Mesenchymal stem cell (in vitro differentiated cells and primary cell): Measurements from ENCODE around the gene MAST2.
A peak's percentile ranks its signal among the peaks of the same experiment; 100 is the strongest.

Source experiments
- DNase-seq: peaks from one replicate; pipeline ENCODE4 v3.0.0-alpha.2; 2013
- H2AFZ ChIP-seq: one replicate; pipeline ENCODE4 v1.6.1; 2013; ENCODE audit warnings: low read depth, mild to moderate bottlenecking, control low read depth, inconsistent platforms, low read length, moderate library complexity
- H2AK5ac ChIP-seq: 2 replicates; pipeline ENCODE4 v1.6.1; 2013; ENCODE audit warnings: low read length, moderate library complexity, mild to moderate bottlenecking, inconsistent platforms; ENCODE audit not compliant: severe bottlenecking
- H2BK120ac ChIP-seq: one replicate; pipeline ENCODE4 v1.6.1; 2013; ENCODE audit warnings: low read depth, mild to moderate bottlenecking, inconsistent platforms, low read length, moderate library complexity
- H2BK12ac ChIP-seq, 2 experiments: one replicate each; pipeline ENCODE4 v1.6.1; 2013; ENCODE audit warnings: inconsistent platforms in 2 of 2, low read length in 2 of 2, mild to moderate bottlenecking in 2 of 2, moderate library complexity in 2 of 2, control low read depth in 1 of 2
- H2BK15ac ChIP-seq: one replicate; pipeline ENCODE4 v1.6.1; 2013; ENCODE audit warnings: mild to moderate bottlenecking, low read depth, inconsistent platforms; ENCODE audit not compliant: poor library complexity, severe bottlenecking
- H2BK5ac ChIP-seq: 2 replicates; pipeline ENCODE4 v1.6.1; 2013; ENCODE audit warnings: low read depth, mild to moderate bottlenecking, low read length, control low read depth, inconsistent platforms; ENCODE audit not compliant: poor library complexity, severe bottlenecking
- H3K14ac ChIP-seq, 2 experiments: one replicate each; pipeline ENCODE4 v1.6.1; 2013; ENCODE audit warnings: inconsistent platforms in 2 of 2, low read length in 2 of 2, control low read depth in 1 of 2, mild to moderate bottlenecking in 1 of 2, moderate library complexity in 1 of 2
- H3K18ac ChIP-seq, 2 experiments: one replicate each; pipeline ENCODE4 v1.6.1; 2013; ENCODE audit warnings: inconsistent platforms in 2 of 2, low read length in 2 of 2, control low read depth in 1 of 2, low read depth in 1 of 2, mild to moderate bottlenecking in 1 of 2
- H3K23ac ChIP-seq, 2 experiments: one replicate each; pipeline ENCODE4 v1.6.1; 2013; ENCODE audit warnings: inconsistent platforms in 2 of 2, low read length in 2 of 2, mild to moderate bottlenecking in 2 of 2, moderate library complexity in 2 of 2, control low read depth in 1 of 2
- H3K27ac ChIP-seq: 2 replicates; pipeline ENCODE4 v1.5.1; 2013; ENCODE audit warnings: mild to moderate bottlenecking, moderate library complexity, low read length, control low read depth, inconsistent platforms; ENCODE audit not compliant: poor library complexity, severe bottlenecking
- H3K27me3 ChIP-seq, 2 experiments: 2 replicates each; pipeline versions ENCODE4 v1.6.1 to v1.7.0; 2013; ENCODE audit warnings: low read length in 2 of 2, mild to moderate bottlenecking in 2 of 2, moderate library complexity in 2 of 2, control low read depth in 1 of 2, inconsistent platforms in 1 of 2; ENCODE audit not compliant: control insufficient read depth in 1 of 2, insufficient read depth in 1 of 2
- H3K36me3 ChIP-seq, 2 experiments: 2 replicates each; pipeline versions ENCODE4 v1.6.1 to v1.7.0; 2013; ENCODE audit warnings: low read length in 2 of 2, control low read depth in 1 of 2, inconsistent platforms in 1 of 2, low read depth in 1 of 2, mild to moderate bottlenecking in 1 of 2; ENCODE audit not compliant: insufficient read depth in 2 of 2, control insufficient read depth in 1 of 2
- H3K4ac ChIP-seq, 2 experiments: one replicate each; pipeline ENCODE4 v1.6.1; 2013; ENCODE audit warnings: inconsistent platforms in 2 of 2, low read length in 2 of 2, mild to moderate bottlenecking in 2 of 2, moderate library complexity in 2 of 2, control low read depth in 1 of 2, low read depth in 1 of 2
- H3K4me1 ChIP-seq: 2 replicates; pipeline ENCODE4 v1.6.1; 2013; ENCODE audit warnings: low read depth, low read length, control low read depth; ENCODE audit not compliant: control insufficient read depth, insufficient read depth
- H3K4me2 ChIP-seq: 2 replicates; pipeline ENCODE4 v1.6.1; 2013; ENCODE audit warnings: low read length, mild to moderate bottlenecking, inconsistent platforms; ENCODE audit not compliant: poor library complexity, severe bottlenecking
- H3K4me3 ChIP-seq, 2 experiments: 2 replicates each; pipeline versions ENCODE4 v1.5.1 to v1.7.0; 2013; ENCODE audit warnings: low read length in 2 of 2, mild to moderate bottlenecking in 2 of 2, control low read depth in 1 of 2, low read depth in 1 of 2; ENCODE audit not compliant: insufficient read depth in 1 of 2
- H3K79me1 ChIP-seq: replicated peaks from 2 replicates; pipeline ENCODE4 v1.6.1; 2013; ENCODE audit warnings: mild to moderate bottlenecking, control low read depth, low read length, inconsistent platforms; ENCODE audit not compliant: poor library complexity, severe bottlenecking
- H3K9ac ChIP-seq: 2 replicates; pipeline ENCODE4 v1.7.0; 2013; ENCODE audit warnings: mild to moderate bottlenecking, low read length, moderate library complexity
- H3K9me3 ChIP-seq: 2 replicates; pipeline ENCODE4 v1.7.0; 2013; ENCODE audit warnings: mild to moderate bottlenecking, low read length; ENCODE audit not compliant: control insufficient read depth
- H4K8ac ChIP-seq: one replicate; pipeline ENCODE4 v1.6.1; 2013; ENCODE audit warnings: inconsistent platforms, mild to moderate bottlenecking, low read length, moderate library complexity
- H4K91ac ChIP-seq: one replicate; pipeline ENCODE4 v1.6.1; 2013; ENCODE audit warnings: mild to moderate bottlenecking, low read length, inconsistent platforms
- WGBS: methylation state at CpG from one replicate; pipeline ENCODE4 v1.1.7; 2013; ENCODE audit warnings: mixed read lengths; 5-methylcytosine and 5-hydroxymethylcytosine counted together

Gene MAST2

GRCh38 chr1:46041974-46042373, 238.6 kb downstream of the MAST2 start:
- Histone ChIP-seq H3K18ac (no peak overlapping the region), H2BK12ac (no peak overlapping the region), H2BK15ac (no peak overlapping the region), H3K79me1 (peaks cover 8% of the 10 kb centered on the region), H3K36me3 (peaks cover 4 to 27% of the 10 kb centered on the region in 2 experiments), H3K14ac (no peak overlapping the region), H2AFZ (no peak overlapping the region), H3K23ac (peak overlapping the region in 1 of 2 experiments; percentile 9), H3K4ac (no peak overlapping the region), H4K91ac (no peak overlapping the region), H3K4me2 (no peak overlapping the region), H3K9ac (no peak overlapping the region), H2BK5ac (no peak overlapping the region), H4K8ac (no peak overlapping the region), H3K27ac (no peak overlapping the region), H2BK120ac (no peak overlapping the region), H3K4me3 (no peak overlapping the region), H3K9me3 (no peaks in the 10 kb centered on the region), H3K4me1 (peaks cover 8% of the 10 kb centered on the region), H2AK5ac (no peak overlapping the region), H3K27me3 (no peaks in the 10 kb centered on the region)
- no peak for DNase-seq

GRCh38 chr1:46043458-46044017, 240.1 kb downstream of the MAST2 start:
- Histone ChIP-seq H3K4ac (no peak overlapping the region), H2BK12ac (no peak overlapping the region), H2BK15ac (no peak overlapping the region), H3K9me3 (no peaks in the 10 kb centered on the region), H2BK120ac (no peak overlapping the region), H2AK5ac (no peak overlapping the region), H2BK5ac (no peak overlapping the region), H2AFZ (no peak overlapping the region), H3K4me1 (peaks cover 5% of the 10 kb centered on the region), H3K9ac (no peak overlapping the region), H3K27me3 (no peaks in the 10 kb centered on the region), H3K23ac (no peak overlapping the region), H3K14ac (no peak overlapping the region), H4K8ac (no peak overlapping the region), H3K4me2 (no peak overlapping the region), H3K4me3 (no peak overlapping the region), H3K36me3 (peaks cover 4 to 27% of the 10 kb centered on the region in 2 experiments), H3K18ac (no peak overlapping the region), H4K91ac (no peak overlapping the region), H3K79me1 (peaks cover 8% of the 10 kb centered on the region), H3K27ac (no peak overlapping the region)
- 91% methylated on average over 11 of the region's 11 CpGs for WGBS
- DNase-seq, result no peak

DNA sequence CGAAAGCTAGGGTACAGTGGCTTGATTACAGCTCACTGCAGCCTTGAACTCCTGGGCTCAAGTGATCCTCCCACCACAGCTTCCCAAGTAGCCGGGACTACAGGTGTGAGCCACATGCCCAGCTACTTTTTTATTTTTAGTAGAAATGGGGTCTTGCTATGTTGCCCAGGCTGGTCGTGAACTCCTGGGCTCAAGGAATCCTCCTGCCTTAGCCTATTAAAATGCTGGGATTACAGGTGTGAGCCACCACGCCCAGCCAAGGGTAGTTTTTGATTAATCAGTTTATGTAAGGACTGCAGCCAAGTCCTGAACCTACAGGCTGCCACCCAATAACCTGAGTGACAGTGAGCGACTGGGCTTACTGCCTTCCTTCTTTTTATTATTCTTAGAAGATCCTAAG, 240.7 kb downstream of the MAST2 start:
- no peaks in the 10 kb centered on the region for H3K9me3 ChIP-seq
- no peak overlapping the region for H2BK120ac ChIP-seq
- no peak overlapping the region for H4K8ac ChIP-seq
- no peak overlapping the region for H2BK15ac ChIP-seq
- no peak overlapping the region for H3K4me3 ChIP-seq
- WGBS, result 96% methylated on average over 4 of the region's 5 CpGs
- no peak overlapping the region for H2AK5ac ChIP-seq
- H3K9ac ChIP-seq, result no peak overlapping the region
- no peak overlapping the region for H3K18ac ChIP-seq
- H3K4me2 ChIP-seq, result no peak overlapping the region
- no peak overlapping the region for H3K27ac ChIP-seq
- H2BK5ac ChIP-seq, result no peak overlapping the region
- peaks cover 5% of the 10 kb centered on the region for H3K4me1 ChIP-seq
- no peak overlapping the region for H3K4ac ChIP-seq
- DNase-seq, result no peak
- no peaks in the 10 kb centered on the region for H3K27me3 ChIP-seq
- H3K23ac ChIP-seq, result no peak overlapping the region
- no peak overlapping the region for H4K91ac ChIP-seq
- no peak overlapping the region for H2AFZ ChIP-seq
- H3K36me3 ChIP-seq, result peaks cover 4 to 27% of the 10 kb centered on the region in 2 experiments
- no peak overlapping the region for H3K14ac ChIP-seq
- H3K79me1 ChIP-seq, result peaks cover 8% of the 10 kb centered on the region
- H2BK12ac ChIP-seq, result no peak overlapping the region

DNA sequence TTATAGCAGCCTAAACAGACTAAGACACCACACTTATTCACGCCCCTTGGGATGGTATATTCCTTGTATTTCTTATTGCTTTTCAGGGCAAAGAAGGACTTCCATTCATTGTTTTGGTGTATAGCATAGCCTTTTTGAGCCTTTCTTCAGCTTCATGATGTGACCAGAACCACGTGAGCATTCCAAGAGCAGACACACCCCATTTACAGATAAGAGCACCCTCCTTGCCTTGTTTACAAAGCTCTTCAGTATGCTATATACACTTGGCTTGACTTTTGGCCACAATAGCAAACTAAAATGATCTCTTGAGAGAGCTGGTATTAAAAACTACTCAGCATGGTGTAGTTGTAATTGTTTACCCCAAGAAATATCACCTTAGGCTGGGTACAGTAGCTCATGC, 250.3 kb downstream of the MAST2 start:
- no peaks in the 10 kb centered on the region for H3K9me3 ChIP-seq
- no peak overlapping the region for H3K4me2 ChIP-seq
- no peak overlapping the region for H3K14ac ChIP-seq
- no peak overlapping the region for H4K8ac ChIP-seq
- no peak overlapping the region for H3K27ac ChIP-seq
- 56% methylated on average over 1 of the region's 2 CpGs for WGBS
- H4K91ac ChIP-seq, result no peak overlapping the region
- H2BK15ac ChIP-seq, result no peak overlapping the region
- no peak overlapping the region for H2BK5ac ChIP-seq
- no peak overlapping the region for H3K9ac ChIP-seq
- H3K4me1 ChIP-seq, result no peaks in the 10 kb centered on the region
- no peaks in the 10 kb centered on the region for H3K27me3 ChIP-seq
- H3K4ac ChIP-seq, result no peak overlapping the region
- peaks cover 18% of the 10 kb centered on the region for H3K79me1 ChIP-seq
- peaks cover 13% of the 10 kb centered on the region in 2 experiments for H3K36me3 ChIP-seq
- peak; percentile 19 for DNase-seq
- no peak overlapping the region for H3K4me3 ChIP-seq
- no peak overlapping the region for H2BK120ac ChIP-seq
- H3K18ac ChIP-seq, result no peak overlapping the region
- no peak overlapping the region for H3K23ac ChIP-seq
- no peak overlapping the region for H2BK12ac ChIP-seq
- H2AFZ ChIP-seq, result no peak overlapping the region
- no peak overlapping the region for H2AK5ac ChIP-seq
